Stimulated activated CD8-positive, alpha-beta memory T cell treated with anti-CD3 and anti-CD28 coated beads, Interleukin-7, amount 100 ng/mL, for 24 hours (primary cell): ENCODE measurements around the gene ZSCAN21.

Experiments
- DNase-seq: peaks from one replicate; pipeline ENCODE4 v3.0.0-alpha.2; 2020; ENCODE audit warnings: low read depth

ZSCAN21 gene

DNA sequence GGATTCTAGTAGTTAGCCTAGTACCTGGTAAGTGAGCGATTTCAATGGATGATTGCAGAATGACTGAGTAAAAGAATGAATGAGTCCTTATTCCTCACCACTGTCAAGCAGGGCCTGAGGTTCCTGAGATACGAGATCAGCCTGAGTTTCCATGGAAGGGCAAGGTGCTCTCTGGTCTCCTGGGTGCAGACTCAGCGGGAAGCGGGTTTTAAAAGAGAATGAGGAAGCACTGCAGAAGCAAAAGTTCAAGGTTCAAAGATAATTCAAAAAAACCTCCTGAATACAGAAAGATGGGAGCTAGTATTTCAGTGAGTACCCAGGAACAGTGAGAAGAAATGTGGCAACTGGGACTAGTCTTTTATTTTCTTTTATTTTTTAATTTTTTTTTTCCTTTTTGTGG lies 27.6 kb downstream of the ZSCAN21 start:
- no peak for DNase-seq

DNA sequence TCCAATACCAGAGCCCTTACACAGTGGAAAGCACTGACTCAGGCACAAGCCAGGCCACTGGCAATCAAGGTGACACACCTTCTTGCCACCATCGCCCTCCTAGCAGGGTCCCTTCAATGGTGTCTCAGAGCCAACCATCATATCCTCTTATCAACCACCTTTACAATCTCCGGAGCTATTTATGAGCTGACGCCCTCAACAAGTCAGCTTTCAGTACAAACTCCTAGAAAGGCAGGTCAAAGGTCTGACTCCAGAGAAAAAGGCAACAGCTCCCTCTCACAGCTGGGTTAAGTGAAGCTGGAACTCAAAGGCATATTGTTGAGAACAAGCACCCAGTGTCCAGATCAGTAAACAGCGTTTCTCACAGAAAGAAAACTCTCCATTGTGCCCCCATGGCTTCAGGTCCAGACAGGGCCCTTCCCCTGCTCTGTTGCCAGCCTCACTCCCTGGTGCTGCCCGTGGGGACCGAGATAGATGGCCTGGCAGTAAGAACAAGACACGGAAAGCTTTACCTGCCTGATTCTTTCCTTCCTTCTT lies 29.5 kb downstream of the ZSCAN21 start:
- DNase-seq, result no peak

GRCh38 chr7:100080907-100081534 lies 31.4 kb downstream of the ZSCAN21 start:
- no peak for DNase-seq

DNA sequence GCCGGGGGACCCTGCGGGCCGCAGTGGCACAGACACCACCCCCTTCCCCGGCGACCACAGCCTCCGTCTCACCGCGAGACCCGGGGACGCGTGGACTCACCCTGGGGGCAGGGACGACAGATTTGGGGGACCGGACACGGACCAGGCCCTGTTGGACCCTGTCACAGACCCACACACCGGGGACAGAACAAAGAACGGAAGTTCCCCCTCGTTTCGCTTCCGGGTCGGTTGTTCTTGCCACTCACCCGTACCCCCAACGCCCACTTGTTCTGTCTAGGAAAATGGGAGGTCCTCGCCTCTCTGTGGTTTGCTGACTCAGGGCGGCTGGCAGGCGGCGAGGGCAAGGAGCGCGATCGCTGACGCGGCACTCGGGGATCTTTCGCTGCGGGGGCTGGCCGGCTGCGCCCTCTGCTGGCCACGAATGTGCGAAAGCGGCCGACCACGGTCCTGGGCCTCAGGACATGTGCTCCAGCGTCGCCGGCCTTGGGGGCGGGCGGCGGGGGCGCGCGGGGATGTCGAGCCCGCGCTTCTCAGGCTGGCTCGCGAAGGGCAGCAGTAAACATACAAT lies 32.0 kb downstream of the ZSCAN21 start, which contains the start of gene ZNF3:
TSS of gene ZNF3 (minus strand) at position 189 of the 568 bp plus-strand sequence. CDS start 4,366 bp downstream, outside the sequence.
- peak; percentile 94 for DNase-seq

GRCh38 chr7:100082978-100083377 lies 33.4 kb downstream of the ZSCAN21 start:
- DNase-seq, result no peak

DNA sequence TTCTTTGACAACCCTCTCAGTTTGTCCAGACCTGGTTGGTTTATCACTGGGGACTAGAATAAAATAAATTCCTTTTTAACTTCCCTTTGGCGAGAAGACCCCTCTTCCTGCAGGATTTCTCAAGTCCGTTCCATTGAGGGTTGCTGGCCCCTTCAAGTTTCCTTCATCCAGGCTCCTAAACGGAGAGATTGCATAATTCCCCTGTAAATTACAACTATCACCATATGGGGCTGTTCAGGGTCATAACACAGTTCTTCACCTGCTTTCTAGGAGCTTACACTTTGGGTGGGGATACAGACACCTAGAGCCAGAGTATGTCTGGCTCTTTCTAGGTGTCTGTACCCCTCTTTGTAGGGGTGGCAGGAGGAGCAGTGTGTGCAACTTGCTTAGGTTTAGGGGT lies 35.9 kb downstream of the ZSCAN21 start:
- no peak for DNase-seq

GRCh38 chr7:100087055-100087750 lies 37.6 kb downstream of the ZSCAN21 start:
- DNase-seq, result no peak

- DNase-seq, result no peak
Observed at GRCh38 chr7:100088095-100088620, 38.6 kb downstream of the ZSCAN21 start.

- DNase-seq, result peak; percentile 82
Observed at GRCh38 chr7:100088621-100089457, 39.3 kb downstream of the ZSCAN21 start, which contains the start of gene COPS6. TSS of gene COPS6 (plus strand) at chr7:100088969. CDS start at chr7:100088991, 22 bp downstream.

- no peak for DNase-seq
Observed at GRCh38 chr7:100089458-100090196, 40.1 kb downstream of the ZSCAN21 start.

DNA sequence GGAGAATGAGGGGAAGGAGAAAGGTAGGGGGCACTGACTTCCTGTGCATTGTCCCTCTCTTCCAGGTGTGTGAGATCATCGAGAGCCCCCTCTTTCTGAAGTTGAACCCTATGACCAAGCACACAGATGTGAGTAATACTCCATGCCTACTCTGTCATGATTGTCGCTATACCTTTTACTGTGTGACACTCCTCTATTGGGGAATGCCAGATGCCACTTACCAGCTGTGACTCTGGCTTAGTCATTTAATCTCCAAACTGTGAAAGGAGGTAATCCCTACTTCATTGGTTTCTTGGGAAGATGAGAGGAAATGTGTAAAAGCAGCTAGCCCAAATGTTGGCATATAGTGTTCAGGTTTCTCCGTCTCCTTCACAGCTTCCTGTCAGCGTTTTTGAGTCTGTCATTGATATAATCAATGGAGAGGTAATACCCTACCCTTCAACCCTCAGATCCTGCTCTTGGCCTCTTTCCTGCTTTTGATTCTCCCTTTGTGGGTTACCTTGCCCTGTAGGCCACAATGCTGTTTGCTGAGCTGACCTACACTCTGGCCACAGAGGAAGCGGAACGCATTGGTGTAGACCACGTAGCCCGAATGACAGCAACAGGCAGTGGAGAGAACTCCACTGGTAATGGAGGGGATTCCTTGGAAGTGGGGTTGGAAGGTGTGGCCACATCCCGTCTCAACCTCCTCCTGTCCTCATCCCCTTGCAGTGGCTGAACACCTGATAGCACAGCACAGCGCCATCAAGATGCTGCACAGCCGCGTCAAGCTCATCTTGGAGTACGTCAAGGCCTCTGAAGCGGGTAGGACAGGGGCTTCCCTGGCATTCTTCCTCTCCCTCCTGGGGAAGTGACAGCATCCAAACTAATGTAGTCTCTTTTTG lies 41.2 kb downstream of the ZSCAN21 start:
- no peak for DNase-seq

DNA sequence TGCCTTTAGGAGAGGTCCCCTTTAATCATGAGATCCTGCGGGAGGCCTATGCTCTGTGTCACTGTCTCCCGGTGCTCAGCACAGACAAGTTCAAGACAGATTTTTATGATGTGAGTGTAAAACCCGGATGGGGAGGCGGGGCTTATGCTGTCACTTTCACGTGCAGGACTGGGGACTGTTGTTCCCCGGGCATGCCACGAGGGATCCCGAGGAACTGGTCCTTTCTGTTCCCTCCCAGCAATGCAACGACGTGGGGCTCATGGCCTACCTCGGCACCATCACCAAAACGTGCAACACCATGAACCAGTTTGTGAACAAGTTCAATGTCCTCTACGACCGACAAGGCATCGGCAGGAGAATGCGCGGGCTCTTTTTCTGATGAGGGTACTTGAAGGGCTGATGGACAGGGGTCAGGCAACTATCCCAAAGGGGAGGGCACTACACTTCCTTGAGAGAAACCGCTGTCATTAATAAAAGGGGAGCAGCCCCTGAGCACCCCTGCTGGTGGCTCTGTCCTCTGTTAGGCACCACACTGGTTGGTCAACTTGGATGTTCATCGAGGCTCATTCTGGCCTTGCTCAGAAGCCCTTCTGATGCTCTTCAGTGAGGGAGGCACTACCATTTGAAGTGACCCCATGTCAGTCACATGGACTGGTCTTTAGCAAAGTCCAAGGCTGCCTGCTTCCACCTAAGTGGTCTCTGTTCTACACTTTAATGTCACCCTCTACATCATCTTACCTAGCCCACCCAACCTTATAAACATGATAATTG lies 42.0 kb downstream of the ZSCAN21 start:
- DNase-seq, result no peak

DNA sequence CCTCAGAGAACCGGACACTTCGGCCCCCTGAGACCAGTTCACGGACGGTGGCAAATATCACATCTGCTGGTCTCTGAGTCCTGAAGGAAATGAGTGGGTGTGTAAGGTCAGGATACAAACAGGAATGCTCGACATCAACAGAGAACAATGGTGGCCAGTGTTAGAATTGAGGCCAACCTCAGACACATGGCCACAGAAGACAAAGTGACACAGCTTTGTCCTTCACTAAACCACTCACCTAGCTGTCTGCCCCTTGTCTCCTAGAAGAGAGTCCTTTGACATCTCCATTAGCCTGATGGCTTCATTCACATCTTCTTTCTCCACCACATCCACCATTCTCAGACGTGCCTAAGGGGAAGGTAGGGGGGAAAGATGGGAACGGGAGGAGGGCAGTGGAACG lies 43.5 kb downstream of the ZSCAN21 start:
- DNase-seq, result no peak

DNA sequence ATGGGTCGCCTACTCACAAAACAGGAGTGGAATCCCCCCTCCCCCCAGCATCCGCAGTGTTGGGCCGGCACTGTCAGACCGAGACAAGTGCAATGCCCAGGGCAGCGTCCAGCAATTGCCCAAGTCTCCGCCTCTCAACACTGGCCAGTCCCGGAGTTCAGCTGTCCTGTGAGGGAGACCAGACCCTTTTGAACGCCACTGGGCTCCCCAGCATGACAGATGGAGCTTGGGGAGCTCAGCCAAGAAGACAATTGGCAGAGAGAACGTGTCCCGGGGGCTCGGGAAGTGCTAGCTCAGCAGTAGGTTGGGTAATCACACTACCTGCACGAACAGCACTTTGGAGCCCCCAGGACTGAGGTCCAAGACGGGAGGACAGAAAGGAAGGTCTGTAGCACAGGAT lies 43.9 kb downstream of the ZSCAN21 start:
- no peak for DNase-seq

DNA sequence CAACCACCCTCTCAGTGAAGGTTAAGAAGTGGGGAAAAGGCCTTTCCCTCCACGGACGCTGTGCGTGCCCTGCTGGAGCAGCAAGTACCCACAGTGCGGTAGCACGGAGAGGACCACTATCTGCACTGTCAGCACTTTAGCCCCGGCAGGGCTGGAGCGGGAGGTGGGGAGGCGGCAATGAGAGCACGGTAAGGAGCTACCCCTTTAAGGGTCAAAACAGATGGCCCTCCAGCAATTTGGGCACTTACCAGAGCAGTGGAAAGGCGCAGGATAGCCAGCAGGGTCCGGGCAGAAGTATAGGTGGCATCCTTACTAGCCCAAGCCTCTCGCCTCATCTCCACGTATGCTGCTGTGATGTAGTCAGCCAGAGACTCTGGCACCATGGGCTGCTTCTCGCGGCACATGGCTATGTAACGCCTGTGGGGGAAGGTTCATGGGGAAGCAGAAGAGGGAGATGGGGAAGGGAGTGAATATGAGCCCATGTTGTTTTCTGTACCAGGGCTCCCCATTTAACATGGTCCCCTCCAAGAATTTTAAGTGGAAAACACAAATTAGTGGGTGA lies 44.4 kb downstream of the ZSCAN21 start:
- no peak for DNase-seq

GRCh38 chr7:100095289-100095688 lies 45.7 kb downstream of the ZSCAN21 start:
- DNase-seq, result no peak

DNA sequence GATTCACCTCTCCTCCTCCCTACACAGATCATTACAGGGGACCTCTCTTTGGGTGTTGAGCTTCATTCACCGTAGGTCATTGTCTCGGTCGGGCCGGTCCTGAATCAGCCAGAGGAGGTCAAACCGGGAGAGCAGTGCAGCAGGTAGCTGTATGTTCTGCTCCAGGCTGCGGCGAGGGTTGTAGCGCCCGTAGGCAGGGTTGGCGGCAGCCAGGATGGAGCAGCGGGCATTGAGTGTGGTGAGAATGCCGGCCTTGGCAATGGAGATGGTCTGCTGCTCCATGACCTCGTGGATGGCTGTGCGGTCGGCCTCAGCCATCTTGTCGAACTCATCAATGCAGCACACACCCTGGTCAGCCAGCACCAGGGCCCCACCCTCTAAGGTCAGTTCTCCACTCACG lies 46.1 kb downstream of the ZSCAN21 start:
- no peak for DNase-seq

- DNase-seq, result no peak
Observed at GRCh38 chr7:100098913-100099312, 49.3 kb downstream of the ZSCAN21 start.

DNA sequence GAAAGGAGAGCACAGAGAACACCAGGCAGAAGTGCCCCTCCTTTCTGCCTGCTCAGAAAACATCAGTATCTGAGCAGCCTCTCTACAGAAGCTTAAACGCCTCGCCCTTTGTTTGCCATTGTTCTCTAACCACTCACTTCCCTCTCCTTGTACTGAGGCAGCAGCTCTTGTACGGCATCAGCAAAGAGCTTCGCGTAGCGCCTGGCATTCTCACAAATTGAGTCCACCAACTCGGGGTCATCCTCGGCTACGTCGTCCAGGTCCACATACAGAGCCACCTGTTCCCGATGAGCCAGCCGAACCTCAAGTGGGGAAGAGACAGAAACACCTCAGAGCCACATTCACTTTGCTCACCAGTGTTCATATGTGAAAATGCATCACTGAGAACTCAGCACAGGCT lies 49.9 kb downstream of the ZSCAN21 start:
- DNase-seq, result no peak
